ENCODE measurements around the gene CTTN. TPM values are rescaled to one million over a fixed set of nuclear protein-coding genes. Genes with fewer than 3 reads are reported as not detected.

CTTN gene
- total and polyA plus RNA-seq, 2 of the 8 experiments (the other 6 are each of a cell fraction or from before 2014, with no cell fraction given), result 84.6 to 216 TPM

DNA sequence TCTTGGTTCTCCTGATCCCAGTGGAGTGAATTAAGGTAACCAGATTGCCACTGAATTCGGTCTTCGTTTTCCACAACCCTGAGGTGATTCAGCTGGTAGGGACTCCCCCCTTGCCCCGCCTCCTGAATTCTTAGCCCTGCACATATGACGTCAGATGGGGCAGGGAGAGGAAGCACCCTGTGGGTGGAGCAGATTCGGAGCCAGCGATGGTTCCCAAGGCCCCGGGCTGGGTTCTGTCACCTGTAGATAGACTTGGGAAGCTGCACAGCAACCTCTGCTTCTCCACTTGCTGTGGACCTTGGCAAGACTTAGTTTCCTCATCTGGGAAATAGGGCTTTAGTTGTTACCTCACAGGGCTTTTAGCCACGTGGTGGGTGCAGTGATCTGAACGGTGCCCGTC lies 67.8 kb downstream of the CTTN start:
- H3K18ac ChIP-seq (ENCODE audit: extremely low read depth, low read length), result no peak overlapping the region
- H3K14ac ChIP-seq (ENCODE audit: insufficient read length), result no peak overlapping the region
- no peak overlapping the region for H3K56ac ChIP-seq (replicated peaks; ENCODE audit: insufficient read length, low read depth, low read length)
- no peak overlapping the region for H3K27ac ChIP-seq (ENCODE audit: low read depth, low read length)
- no peak overlapping the region for H2AFZ ChIP-seq (ENCODE audit: low read length)
- no peak overlapping the region for H2BK5ac ChIP-seq (ENCODE audit: low read depth, low read length)
- H2BK20ac ChIP-seq (ENCODE audit: low read length), result no peak overlapping the region
- no peaks in the 10 kb centered on the region; the same call in 1 of the 2 replicates for H3K23me2 ChIP-seq (ENCODE audit: low read depth, low read length)
- no peak overlapping the region for H2BK15ac ChIP-seq (ENCODE audit: low read length)
- no peak overlapping the region for H3K9ac ChIP-seq (replicated peaks in 1 of 4; ENCODE audit: extremely low read depth in 1 of 4, low read depth in 3 of 4, low read length in 3 of 4)
- no peak overlapping the region for H3K4me2 ChIP-seq (ENCODE audit: insufficient read depth in 1 of 2, low read depth in 2 of 2, low read length in 2 of 2)
- no peaks in the 10 kb centered on the region for H3K79me2 ChIP-seq (ENCODE audit: control insufficient read depth in 1 of 2, insufficient read depth in 2 of 2, low read length in 2 of 2)
- H3K79me1 ChIP-seq (ENCODE audit: low read depth, low read length), result no peaks in the 10 kb centered on the region
- H3K4ac ChIP-seq (replicated peaks; ENCODE audit: insufficient read length, low read depth, low read length), result no peak overlapping the region
- no peak overlapping the region for H4K8ac ChIP-seq (ENCODE audit: extremely low read depth, insufficient read depth, low read length)
- DNase-seq (ENCODE audit: low read depth in 1 of 2, low spot score in 2 of 2) (no peak), FAIRE-seq (no peak)
- peaks cover 0 to 3% of the 10 kb centered on the region in 2 experiments; a peak in 1 of 4 replicates for H3K9me3 ChIP-seq (ENCODE audit: insufficient read depth in 2 of 2, low read depth in 1 of 2, low read length in 1 of 2)
- no peaks in the 10 kb centered on the region for H4K20me1 ChIP-seq (replicated peaks in 1 of 2; ENCODE audit: control insufficient read depth in 1 of 2, insufficient read depth in 2 of 2, low read length in 2 of 2)
- no peak overlapping the region for H2BK120ac ChIP-seq (replicated peaks; ENCODE audit: low read depth, low read length)
- H4K91ac ChIP-seq (replicated peaks; ENCODE audit: insufficient read length, low read length), result no peak overlapping the region
- H2AK5ac ChIP-seq (ENCODE audit: low read depth, low read length), result no peak overlapping the region
- H4K5ac ChIP-seq (ENCODE audit: insufficient read length, low read depth, low read length), result no peak overlapping the region
- H3K23ac ChIP-seq (ENCODE audit: insufficient read length), result no peak overlapping the region
- no peak overlapping the region for H3K4me3 ChIP-seq (ENCODE audit: extremely low read depth in 1 of 4, insufficient read depth in 2 of 4, low read depth in 3 of 4, low read length in 4 of 4)
- no peaks in the 10 kb centered on the region; a peak in 1 of 7 replicates for H3K27me3 ChIP-seq (replicated peaks in 1 of 4; ENCODE audit: control insufficient read depth in 3 of 4, extremely low read depth in 1 of 4, insufficient read depth in 3 of 4, low read length in 3 of 4)
- H3K36me3 ChIP-seq (ENCODE audit: control insufficient read depth in 2 of 4, insufficient read depth in 4 of 4, low read length in 3 of 4), result no peaks in the 10 kb centered on the region
- POLR2A ChIA-PET (ENCODE audit: partially characterized antibody), result interaction anchor here (1.1 kb wide), 1 partner anchor 33 kb away, joined by 3 read pairs; no protein-coding TSS in a partner anchor
- 83% methylated on average over 10 of the region's 10 CpGs; no CpG with 5 or more reads in 1 of the 2 experiments for WGBS, 2 experiments (ENCODE audit: extremely low coverage in 1 of 2, insufficient coverage in 1 of 2, insufficient read length in 1 of 2, insufficient replicate concordance in 2 of 2, low coverage in 1 of 2, low lambda C conversion rate in 2 of 2, missing lambda C conversion rate in 1 of 2)
- CTCF ChIA-PET (ENCODE audit: partially characterized antibody), result interaction anchor here (1.1 to 8.2 kb wide), 6 partner anchors 13 to 621 kb away, joined by 3 to 90 read pairs (median 9); no protein-coding TSS in a partner anchor
- peaks cover 0 to 4% (median under 1%) of the 10 kb centered on the region in 4 experiments; a peak in 3 of 7 replicates for H3K4me1 ChIP-seq (replicated peaks in 1 of 4; ENCODE audit: control insufficient read depth in 3 of 4, insufficient read depth in 4 of 4, low read length in 3 of 4)
- no peak overlapping the region for H2BK12ac ChIP-seq (ENCODE audit: low read depth, low read length)
- TF ChIP-seq, protein P1, sequence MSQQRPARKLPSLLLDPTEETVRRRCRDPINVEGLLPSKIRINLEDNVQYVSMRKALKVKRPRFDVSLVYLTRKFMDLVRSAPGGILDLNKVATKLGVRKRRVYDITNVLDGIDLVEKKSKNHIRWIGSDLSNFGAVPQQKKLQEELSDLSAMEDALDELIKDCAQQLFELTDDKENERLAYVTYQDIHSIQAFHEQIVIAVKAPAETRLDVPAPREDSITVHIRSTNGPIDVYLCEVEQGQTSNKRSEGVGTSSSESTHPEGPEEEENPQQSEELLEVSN (IDR thresholded peaks at IDR 0.05), result no peak
- TF ChIP-seq JUND (IDR thresholded peaks at IDR 0.05; ENCODE audit: low read length), result no peak
- TF ChIP-seq CHD2 (IDR thresholded peaks at IDR 0.05; ENCODE audit: low read length), result no peak
- no peak for TF ChIP-seq SIRT6 (IDR thresholded peaks at IDR 0.05; ENCODE audit: low read length)
- no peak for TF ChIP-seq KDM4A (IDR thresholded peaks at IDR 0.05; ENCODE audit: low read depth, low read length, severe bottlenecking)
- TF ChIP-seq SRF (IDR thresholded peaks at IDR 0.05; ENCODE audit: low read depth, low read length), result no peak
- TF ChIP-seq SIX5 (IDR thresholded peaks at IDR 0.05; ENCODE audit: low read depth, low read length), result no peak
- no peak for TF ChIP-seq SP4 (IDR thresholded peaks at IDR 0.05; ENCODE audit: low read length)
- TF ChIP-seq SIN3A (conservative IDR thresholded peaks at IDR 0.05 in 1 of 2, IDR thresholded peaks at IDR 0.05 in 1 of 2; ENCODE audit: low read depth in 1 of 2, low read length in 2 of 2), result no peak
- TF ChIP-seq POLR2A (IDR thresholded peaks at IDR 0.05; ENCODE audit: control extremely low read depth in 1 of 2, low read depth in 2 of 2, low read length in 2 of 2), result no peak
- no peak for TF ChIP-seq RFX5 (IDR thresholded peaks at IDR 0.05; ENCODE audit: borderline replicate concordance, low read depth, low read length)
- TF ChIP-seq JUN (IDR thresholded peaks at IDR 0.05; ENCODE audit: low read depth, low read length), result no peak
- TF ChIP-seq TBP (IDR thresholded peaks at IDR 0.05; ENCODE audit: low read depth, low read length), result no peak
- no peak for TF ChIP-seq GTF2F1 (IDR thresholded peaks at IDR 0.05; ENCODE audit: borderline replicate concordance, low read depth, low read length)
- no peak for TF ChIP-seq NRF1 (IDR thresholded peaks at IDR 0.05; ENCODE audit: low read depth, low read length)

Data from H1 (cell line).